HepG2 (cell line): ENCODE data around the gene SLC28A3.

Experiments
- EHMT2 ChIP-seq: fragments of 200-600 bp; sonication (generic); IDR thresholded peaks from 2 replicates; pipeline ENCODE4 v1.7.0; 2017; ENCODE audit warnings: antibody characterized with exemption, low read depth, low read length, borderline replicate concordance
- EZH2 ChIP-seq: conservative IDR thresholded peaks from 2 replicates; pipeline ENCODE4 v1.6.1; 2012; ENCODE audit warnings: mild to moderate bottlenecking, low read depth, low read length, moderate library complexity
- MTA1 ChIP-seq: sonication (generic); formaldehyde crosslinking; IDR thresholded peaks from 2 replicates; pipeline ENCODE4 v1.4.0; 2020; ENCODE audit warnings: missing genetic modification reagents, mild to moderate bottlenecking, borderline replicate concordance
- MXI1 ChIP-seq: IDR thresholded peaks from 3 replicates; pipeline ENCODE4 v1.6.1; 2012; ENCODE audit warnings: low read depth, low read length, inconsistent platforms, borderline replicate concordance
- NFIC ChIP-seq: IDR thresholded peaks from 2 replicates; pipeline ENCODE4 v1.6.1; 2012; ENCODE audit warnings: mild to moderate bottlenecking, low read length, inconsistent platforms
- PTBP1 ChIP-seq: fragments of 200-400 bp; formaldehyde crosslinking; IDR thresholded peaks from 2 replicates; pipeline ENCODE4 v1.6.1; 2018; ENCODE audit warnings: low read length, low read depth; ENCODE audit not compliant: poor library complexity, severe bottlenecking
- ZNF839 ChIP-seq: sonication (generic); formaldehyde crosslinking; IDR thresholded peaks from 2 replicates; pipeline ENCODE4 v1.4.0; 2020; ENCODE audit warnings: missing genetic modification reagents, mild to moderate bottlenecking, borderline replicate concordance
- TF ChIP-seq, protein P1 (sequence below): sonication (generic); formaldehyde crosslinking; IDR thresholded peaks from 2 replicates; pipeline ENCODE4 v1.5.0; 2020; ENCODE audit warnings: mild to moderate bottlenecking, missing genetic modification reagents, moderate library complexity
- TF ChIP-seq, protein P2 (sequence below): sonication (generic); formaldehyde crosslinking; IDR thresholded peaks from 2 replicates; pipeline ENCODE4 v1.4.0; 2020; ENCODE audit warnings: missing genetic modification reagents
- TF ChIP-seq, protein P3 (sequence below): sonication (generic); formaldehyde crosslinking; IDR thresholded peaks from 2 replicates; pipeline ENCODE4 v1.4.0; 2020; ENCODE audit warnings: missing genetic modification reagents
- TF ChIP-seq, protein P4 (sequence below): sonication (generic); formaldehyde crosslinking; IDR thresholded peaks from 2 replicates; pipeline ENCODE4 v1.4.0; 2020; ENCODE audit warnings: missing genetic modification reagents, borderline replicate concordance
- TF ChIP-seq, protein P5 (sequence below): sonication (generic); formaldehyde crosslinking; IDR thresholded peaks from 2 replicates; pipeline ENCODE4 v1.5.0; 2020; ENCODE audit warnings: missing genetic modification reagents

DNA sequence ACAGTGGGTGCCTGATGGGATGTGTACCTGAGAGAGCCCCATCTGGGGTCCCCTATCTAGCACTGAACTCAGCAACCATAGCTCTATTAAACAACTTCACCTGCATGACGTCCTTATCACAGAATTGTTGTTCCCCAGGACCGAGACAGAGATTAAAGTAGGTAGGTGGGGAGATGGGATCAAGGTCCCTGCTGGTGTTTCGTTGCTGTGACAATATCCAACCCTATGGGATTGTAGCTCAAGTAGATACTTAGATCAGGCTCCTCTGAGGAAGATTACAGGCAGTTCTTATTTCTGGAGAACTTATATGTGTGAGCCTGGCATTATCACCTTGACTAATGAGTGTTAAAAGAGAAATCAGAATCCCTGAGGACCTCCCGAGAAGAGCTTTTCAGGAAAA lies 84.9 kb downstream of the SLC28A3 start:
- no peak for TF ChIP-seq EZH2
- TF ChIP-seq, protein P1, sequence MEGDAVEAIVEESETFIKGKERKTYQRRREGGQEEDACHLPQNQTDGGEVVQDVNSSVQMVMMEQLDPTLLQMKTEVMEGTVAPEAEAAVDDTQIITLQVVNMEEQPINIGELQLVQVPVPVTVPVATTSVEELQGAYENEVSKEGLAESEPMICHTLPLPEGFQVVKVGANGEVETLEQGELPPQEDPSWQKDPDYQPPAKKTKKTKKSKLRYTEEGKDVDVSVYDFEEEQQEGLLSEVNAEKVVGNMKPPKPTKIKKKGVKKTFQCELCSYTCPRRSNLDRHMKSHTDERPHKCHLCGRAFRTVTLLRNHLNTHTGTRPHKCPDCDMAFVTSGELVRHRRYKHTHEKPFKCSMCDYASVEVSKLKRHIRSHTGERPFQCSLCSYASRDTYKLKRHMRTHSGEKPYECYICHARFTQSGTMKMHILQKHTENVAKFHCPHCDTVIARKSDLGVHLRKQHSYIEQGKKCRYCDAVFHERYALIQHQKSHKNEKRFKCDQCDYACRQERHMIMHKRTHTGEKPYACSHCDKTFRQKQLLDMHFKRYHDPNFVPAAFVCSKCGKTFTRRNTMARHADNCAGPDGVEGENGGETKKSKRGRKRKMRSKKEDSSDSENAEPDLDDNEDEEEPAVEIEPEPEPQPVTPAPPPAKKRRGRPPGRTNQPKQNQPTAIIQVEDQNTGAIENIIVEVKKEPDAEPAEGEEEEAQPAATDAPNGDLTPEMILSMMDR (CRISPR knock-in tag) = no peak
- TF ChIP-seq, protein P2, sequence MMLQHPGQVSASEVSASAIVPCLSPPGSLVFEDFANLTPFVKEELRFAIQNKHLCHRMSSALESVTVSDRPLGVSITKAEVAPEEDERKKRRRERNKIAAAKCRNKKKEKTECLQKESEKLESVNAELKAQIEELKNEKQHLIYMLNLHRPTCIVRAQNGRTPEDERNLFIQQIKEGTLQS (CRISPR knock-in tag) = no peak
- TF ChIP-seq MTA1 (CRISPR knock-in tag) = no peak
- TF ChIP-seq EHMT2 = no peak
- TF ChIP-seq NFIC = no peak
- no peak for TF ChIP-seq MXI1
- TF ChIP-seq, protein P3, sequence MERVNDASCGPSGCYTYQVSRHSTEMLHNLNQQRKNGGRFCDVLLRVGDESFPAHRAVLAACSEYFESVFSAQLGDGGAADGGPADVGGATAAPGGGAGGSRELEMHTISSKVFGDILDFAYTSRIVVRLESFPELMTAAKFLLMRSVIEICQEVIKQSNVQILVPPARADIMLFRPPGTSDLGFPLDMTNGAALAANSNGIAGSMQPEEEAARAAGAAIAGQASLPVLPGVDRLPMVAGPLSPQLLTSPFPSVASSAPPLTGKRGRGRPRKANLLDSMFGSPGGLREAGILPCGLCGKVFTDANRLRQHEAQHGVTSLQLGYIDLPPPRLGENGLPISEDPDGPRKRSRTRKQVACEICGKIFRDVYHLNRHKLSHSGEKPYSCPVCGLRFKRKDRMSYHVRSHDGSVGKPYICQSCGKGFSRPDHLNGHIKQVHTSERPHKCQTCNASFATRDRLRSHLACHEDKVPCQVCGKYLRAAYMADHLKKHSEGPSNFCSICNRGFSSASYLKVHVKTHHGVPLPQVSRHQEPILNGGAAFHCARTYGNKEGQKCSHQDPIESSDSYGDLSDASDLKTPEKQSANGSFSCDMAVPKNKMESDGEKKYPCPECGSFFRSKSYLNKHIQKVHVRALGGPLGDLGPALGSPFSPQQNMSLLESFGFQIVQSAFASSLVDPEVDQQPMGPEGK (CRISPR knock-in tag) = no peak
- TF ChIP-seq PTBP1 = no peak
- no peak for TF ChIP-seq ZNF839 (CRISPR knock-in tag)
- TF ChIP-seq, protein P4, sequence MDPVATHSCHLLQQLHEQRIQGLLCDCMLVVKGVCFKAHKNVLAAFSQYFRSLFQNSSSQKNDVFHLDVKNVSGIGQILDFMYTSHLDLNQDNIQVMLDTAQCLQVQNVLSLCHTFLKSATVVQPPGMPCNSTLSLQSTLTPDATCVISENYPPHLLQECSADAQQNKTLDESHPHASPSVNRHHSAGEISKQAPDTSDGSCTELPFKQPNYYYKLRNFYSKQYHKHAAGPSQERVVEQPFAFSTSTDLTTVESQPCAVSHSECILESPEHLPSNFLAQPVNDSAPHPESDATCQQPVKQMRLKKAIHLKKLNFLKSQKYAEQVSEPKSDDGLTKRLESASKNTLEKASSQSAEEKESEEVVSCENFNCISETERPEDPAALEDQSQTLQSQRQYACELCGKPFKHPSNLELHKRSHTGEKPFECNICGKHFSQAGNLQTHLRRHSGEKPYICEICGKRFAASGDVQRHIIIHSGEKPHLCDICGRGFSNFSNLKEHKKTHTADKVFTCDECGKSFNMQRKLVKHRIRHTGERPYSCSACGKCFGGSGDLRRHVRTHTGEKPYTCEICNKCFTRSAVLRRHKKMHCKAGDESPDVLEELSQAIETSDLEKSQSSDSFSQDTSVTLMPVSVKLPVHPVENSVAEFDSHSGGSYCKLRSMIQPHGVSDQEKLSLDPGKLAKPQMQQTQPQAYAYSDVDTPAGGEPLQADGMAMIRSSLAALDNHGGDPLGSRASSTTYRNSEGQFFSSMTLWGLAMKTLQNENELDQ = no peak
- TF ChIP-seq, protein P5, sequence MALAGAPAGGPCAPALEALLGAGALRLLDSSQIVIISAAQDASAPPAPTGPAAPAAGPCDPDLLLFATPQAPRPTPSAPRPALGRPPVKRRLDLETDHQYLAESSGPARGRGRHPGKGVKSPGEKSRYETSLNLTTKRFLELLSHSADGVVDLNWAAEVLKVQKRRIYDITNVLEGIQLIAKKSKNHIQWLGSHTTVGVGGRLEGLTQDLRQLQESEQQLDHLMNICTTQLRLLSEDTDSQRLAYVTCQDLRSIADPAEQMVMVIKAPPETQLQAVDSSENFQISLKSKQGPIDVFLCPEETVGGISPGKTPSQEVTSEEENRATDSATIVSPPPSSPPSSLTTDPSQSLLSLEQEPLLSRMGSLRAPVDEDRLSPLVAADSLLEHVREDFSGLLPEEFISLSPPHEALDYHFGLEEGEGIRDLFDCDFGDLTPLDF (CRISPR knock-in tag) = no peak
